Measurements from ENCODE around the gene CELF2. TPM values are rescaled to one million over a fixed set of nuclear protein-coding genes. Genes with fewer than 3 reads are reported as not detected.
"Not testable (repeated sequence)": the region's sequence is repeated elsewhere in the genome, so short reads cannot be mapped to it uniquely, and the experiment has no call there.

The CELF2 gene
- total RNA-seq, 1 donor from 2014 or later, result 193 TPM

DNA sequence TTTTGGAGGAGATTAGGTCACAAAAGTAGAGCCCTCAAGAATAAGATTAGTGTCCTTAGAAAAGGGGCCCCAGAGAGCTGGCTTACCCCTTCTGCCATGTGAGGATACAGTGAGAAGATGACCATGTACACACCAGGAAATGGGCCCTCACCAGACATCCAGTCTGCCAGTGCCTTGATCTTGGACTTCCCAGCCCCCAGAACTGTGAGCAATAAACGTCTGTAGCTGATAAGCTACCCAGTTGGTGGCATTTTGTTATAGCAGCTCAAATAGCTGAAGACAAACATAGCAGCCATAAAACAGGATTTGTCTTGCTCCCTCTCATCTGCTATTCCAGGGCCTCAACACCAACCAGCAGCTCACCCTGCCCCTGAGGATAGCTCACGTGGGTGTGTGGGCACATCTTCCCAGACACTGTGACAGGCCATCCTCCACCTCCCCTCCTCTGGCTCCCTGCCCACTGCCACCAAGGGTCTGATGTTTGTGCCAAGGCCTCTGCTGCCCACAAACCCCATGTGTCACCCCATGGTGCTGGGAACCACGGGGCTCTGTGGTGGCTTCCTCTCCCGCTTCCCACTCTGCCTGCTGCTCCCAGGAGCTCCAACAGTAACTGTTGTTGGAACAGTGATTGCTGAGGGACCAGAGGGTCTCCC lies 341.4 kb downstream of the CELF2 start:
- no peak for DNase-seq

DNA sequence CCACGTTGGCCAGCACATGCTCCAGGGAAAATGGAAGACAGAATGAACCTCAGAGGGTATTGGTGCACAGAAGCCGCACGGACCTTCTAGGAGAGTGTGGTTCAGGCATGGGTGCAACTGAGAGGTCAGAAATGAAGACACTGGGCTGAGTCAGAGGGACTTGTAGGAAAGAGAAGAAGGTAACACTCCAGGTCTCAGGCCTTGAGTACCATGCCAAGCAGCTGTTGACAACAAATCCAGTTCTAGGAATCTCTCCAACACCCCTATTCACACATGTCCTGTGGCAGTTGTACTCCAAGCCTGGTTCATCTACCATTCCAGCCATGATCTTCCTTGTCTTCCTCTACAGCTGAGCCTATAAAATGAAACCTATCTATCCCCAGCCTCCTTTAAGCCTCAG lies 342.2 kb downstream of the CELF2 start:
- DNase-seq, result no peak

DNA sequence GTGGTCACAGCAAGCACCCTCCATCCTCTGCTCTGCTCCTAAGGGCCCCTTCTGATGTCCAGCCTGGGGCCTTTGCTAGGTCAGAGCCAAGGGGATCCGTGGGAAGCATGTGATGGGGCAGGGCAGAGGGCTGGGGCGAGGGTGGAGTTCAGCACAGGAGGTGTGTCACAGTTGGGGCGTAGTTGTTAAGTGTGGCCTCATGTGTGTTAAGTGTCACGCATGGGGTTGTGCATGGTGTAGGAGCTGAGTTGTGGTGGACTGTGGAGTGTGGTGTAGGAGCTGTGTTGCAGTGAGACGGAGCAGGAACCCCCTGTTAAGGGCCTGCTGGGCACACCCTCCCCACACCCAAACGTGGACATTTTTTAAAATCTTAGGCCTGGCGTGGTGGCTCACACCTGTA lies 345.8 kb downstream of the CELF2 start:
- no peak for DNase-seq

DNA sequence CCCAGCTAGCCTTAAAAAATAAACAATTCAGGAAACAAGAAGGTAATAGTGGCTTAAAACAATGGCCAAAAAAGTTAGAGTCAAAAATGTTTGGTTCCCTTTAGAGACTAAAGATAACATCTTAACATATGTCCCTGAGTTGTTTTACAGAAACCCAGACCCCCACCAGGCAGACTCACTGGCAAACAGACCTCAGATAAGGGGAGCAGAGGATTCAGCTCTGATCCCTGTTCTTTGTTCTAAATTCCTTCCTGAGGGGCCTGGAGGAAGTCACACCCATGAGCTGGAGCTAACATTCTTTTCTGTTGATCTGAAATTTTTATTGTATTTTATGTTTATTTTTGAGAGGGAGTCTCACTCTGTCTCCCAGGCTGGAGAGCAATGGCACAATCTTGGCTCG lies 346.6 kb downstream of the CELF2 start:
- no peak for DNase-seq

GRCh38 chr10:11366889-11367288 lies 349.2 kb downstream of the CELF2 start:
- DNase-seq, result not testable (repeated sequence)

- DNase-seq, result no peak
Measured at GRCh38 chr10:11367505-11367904, 349.8 kb downstream of the CELF2 start.

- DNase-seq, result no peak
Measured at GRCh38 chr10:11373717-11374171, 356.1 kb downstream of the CELF2 start.

DNA sequence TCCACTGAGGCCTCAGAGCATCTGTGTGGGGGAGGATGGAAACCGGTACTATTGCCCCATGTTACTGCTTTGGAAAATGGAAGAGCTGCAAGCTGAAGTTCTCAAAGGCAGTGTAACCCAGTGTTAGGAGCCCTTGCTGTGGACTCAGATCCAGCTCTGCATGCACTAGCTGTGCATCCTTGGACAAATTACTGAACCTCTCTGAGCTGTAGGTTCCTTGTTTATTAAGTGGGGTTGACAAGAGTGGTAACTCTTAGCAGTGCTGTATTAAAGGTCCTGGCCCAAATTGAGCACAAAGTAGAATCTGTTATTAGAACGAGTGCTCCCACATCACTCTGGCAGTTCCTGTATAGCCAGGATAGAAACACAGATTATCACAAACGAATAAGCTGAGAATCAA lies 359.6 kb downstream of the CELF2 start:
- DNase-seq, result no peak

DNA sequence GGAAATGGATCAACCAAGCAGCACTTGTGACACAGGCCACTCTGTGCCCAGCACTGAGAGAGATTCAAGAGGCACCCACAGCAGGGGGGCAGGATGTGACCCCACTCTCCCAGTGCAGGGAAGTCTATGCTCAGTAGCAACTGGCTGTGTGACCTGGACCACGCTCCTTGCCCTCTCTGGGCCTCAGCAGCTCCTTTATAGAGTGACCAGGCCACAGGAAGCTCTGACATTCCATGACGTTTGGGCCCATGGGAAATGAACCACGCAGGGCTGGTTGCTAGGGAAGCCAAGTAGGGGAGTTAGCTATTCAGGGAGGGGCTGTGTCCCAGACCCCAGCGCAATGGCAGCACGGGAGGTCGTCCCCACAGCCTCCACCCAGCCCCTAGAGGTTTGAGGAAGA lies 361.2 kb downstream of the CELF2 start:
- DNase-seq, result no peak

GRCh38 chr10:11379771-11380170 lies 362.1 kb downstream of the CELF2 start:
- no peak for DNase-seq

DNA sequence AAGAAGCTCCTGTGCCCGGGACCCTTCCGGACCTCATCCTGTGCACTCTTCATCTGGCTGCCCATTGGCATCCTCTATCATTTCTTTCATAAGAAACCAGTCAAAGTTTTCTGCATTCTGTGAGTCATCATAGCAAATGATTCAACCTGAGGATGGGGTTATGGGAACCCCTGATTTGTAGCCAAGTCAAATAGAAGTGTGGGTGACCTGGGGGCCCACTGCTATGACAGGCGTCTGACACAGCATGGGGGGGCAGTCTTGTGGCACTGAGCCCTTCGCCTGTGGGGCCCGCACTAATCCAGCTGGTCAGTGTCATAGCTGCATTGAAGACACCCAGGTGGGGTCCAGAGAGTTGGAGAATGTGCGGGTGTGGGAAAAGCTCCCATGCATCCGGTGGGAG lies 363.4 kb downstream of the CELF2 start:
- no peak for DNase-seq

- no peak for DNase-seq
Measured at GRCh38 chr10:11381511-11381910, 363.8 kb downstream of the CELF2 start.

- no peak for DNase-seq
Measured at GRCh38 chr10:11382187-11382586, 364.5 kb downstream of the CELF2 start.

GRCh38 chr10:11386044-11386443 lies 368.4 kb downstream of the CELF2 start:
- no peak for DNase-seq

Measured in occipital lobe (tissue), 2 donors.